HG02759 (cell line): ENCODE results near the gene OR1S1.
"Not testable (repeated sequence)": the region's sequence is repeated elsewhere in the genome, so short reads cannot be mapped to it uniquely, and the experiment has no call there.

Experiments used
- ATAC-seq: cut with Tn5 transposase; IDR thresholded peaks from one replicate; pipeline ENCODE4 v1.9.1; 2021; ENCODE audit warnings: mild to moderate bottlenecking, moderate library complexity; ENCODE audit not compliant: unreplicated experiment

The OR1S1 gene

GRCh38 chr11:58212420-58212819, at the start of gene OR1S1:
OR1S1 (plus strand) TSS chr11:58212720.
- ATAC-seq = not testable (repeated sequence)

DNA sequence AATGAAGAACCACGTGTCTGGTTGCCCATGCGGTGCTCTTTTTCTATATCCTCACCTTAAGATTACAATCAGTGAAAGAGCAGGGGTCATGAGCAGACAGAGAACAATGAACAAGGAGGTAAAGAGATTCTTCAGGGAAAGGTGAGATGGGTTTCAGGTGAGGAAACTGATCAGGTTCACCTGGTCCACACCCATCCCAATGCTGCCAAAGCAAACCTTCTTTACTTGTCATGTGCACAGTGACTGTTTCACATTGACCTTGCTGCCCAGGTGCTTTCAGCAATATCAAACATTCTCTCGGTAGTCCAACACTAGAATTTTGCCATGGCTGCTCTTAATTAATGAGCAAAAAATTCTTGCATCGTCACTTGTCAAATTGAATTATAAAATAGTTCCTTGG, 48.1 kb upstream of the OR1S1 start:
- no peak for ATAC-seq

DNA sequence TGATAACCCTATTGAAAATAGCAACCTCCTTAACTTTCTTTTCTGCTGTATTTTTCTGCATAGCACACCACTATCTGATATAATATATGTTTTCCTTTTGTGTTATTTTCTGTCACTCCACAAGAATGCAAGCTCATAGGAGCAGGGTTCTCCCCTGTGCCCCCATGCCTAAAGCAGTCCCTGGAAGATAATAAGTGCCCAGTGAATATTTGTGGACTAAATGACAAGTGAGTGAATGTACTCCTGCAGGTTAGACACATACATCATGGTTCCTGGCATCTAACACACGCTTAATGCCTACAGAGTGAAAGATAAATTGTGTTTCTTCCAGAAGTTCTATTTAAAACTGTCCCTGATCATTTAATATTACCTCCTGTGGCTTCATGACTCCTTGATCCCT, 47.5 kb upstream of the OR1S1 start:
- ATAC-seq = no peak

GRCh38 chr11:58165504-58166106, 46.9 kb upstream of the OR1S1 start:
- no peak for ATAC-seq

- ATAC-seq = no peak
Measured at GRCh38 chr11:58177409-58178054, 35.0 kb upstream of the OR1S1 start.

- ATAC-seq = no peak
Measured at GRCh38 chr11:58178444-58178843, 34.1 kb upstream of the OR1S1 start.

DNA sequence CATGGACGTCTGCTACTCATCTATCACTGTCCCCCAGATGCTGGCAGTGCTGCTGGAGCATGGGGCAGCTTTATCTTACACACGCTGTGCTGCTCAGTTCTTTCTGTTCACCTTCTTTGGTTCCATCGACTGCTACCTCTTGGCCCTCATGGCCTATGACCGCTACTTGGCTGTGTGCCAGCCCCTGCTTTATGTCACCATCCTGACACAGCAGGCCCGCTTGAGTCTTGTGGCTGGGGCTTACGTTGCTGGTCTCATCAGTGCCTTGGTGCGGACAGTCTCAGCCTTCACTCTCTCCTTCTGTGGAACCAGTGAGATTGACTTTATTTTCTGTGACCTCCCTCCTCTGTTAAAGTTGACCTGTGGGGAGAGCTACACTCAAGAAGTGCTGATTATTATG, 32.9 kb upstream of the OR1S1 start:
- no peak for ATAC-seq

DNA sequence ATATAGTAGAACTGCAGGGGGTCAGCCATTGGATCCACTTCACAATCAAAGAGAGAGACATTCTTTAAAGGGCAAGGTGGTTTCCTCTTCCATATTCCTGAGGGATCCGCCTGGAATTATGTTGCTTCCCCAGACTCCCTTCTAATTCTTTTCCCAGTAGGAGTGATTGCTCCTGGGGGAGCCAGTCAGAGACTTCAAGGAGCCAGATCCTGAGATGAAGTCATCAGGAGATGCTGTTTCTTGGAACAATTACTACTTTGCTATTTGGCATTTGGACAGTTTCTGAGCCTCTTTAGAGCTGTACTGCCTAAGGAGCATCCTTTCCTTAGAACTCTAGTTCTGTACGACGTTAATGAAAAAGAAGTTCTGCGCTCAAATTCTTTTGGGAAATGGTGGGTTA, 25.6 kb upstream of the OR1S1 start:
- no peak for ATAC-seq

DNA sequence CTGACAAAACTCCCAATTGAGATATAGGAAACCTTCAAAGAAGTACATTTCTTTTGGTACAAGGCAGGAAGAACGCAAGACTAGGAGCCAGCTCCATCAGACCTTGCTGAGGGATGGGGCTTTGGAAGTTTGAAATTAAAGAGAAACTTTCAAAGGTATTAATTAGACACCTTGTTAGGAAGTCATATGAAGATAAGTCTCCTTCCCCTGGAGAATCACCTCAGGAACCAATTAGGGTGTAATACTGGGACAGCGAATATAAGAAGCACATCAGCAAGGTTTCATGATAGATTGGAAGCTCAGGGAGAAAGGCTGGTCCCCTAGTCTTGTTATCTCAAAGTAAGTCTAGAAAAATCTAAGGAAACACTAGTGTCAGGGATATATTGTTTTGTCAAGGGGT, 23.8 kb upstream of the OR1S1 start, which contains the start of gene OR9Q2:
Gene OR9Q2, plus strand, starts transcription at position 301 of the 400 bp plus-strand sequence. CDS start 1,421 bp downstream, outside the sequence.
- ATAC-seq = no peak

GRCh38 chr11:58192229-58192628, 20.3 kb upstream of the OR1S1 start:
- ATAC-seq = no peak

DNA sequence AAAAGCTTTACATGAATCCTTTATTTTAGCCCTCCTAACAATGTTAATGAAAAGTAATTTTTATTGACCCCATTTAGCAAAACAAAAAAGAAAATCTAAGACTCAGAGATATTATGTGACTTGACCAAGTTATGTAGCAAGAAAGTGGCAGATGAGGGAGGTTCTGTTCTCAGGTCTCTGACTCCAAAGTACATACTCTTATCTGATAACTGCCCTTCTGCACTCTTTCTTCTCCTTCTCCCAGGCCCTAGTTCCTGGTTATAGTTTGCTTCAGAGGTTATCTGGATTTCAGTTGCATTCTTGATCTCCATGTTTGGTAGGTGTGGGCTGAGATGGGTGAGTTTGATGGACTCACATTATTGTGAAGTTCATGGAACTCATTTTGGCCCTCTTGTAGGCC, 19.1 kb upstream of the OR1S1 start:
- no peak for ATAC-seq

- ATAC-seq = no peak
Measured at GRCh38 chr11:58195939-58196338, 16.6 kb upstream of the OR1S1 start.

DNA sequence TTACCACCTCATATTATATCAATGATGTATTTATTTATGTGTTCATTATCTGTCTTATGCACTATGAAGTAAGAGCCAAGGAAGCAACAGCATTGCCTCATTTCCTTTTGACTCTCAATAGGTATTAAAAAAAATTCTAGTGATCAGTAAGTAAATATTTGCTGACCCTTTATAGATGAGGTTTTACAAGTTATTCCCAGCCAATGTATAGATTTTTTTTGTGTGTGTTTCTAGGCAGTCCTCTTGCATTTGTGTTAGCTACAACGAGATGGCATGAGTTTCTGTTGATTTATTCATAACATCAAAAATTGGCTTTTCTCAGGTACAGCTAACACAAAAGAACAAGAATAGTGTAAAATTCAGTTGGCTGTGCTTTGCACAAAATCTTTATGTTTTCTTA, 13.2 kb upstream of the OR1S1 start:
- ATAC-seq = no peak

GRCh38 chr11:58204042-58204441, 8.5 kb upstream of the OR1S1 start, which contains the start of gene OR1S2:
OR1S2 (minus strand) TSS chr11:58204142; CDS start chr11:58204142, 0 bp downstream.
- no peak for ATAC-seq

- no peak for ATAC-seq
Measured at GRCh38 chr11:58216476-58216875, 4.0 kb downstream of the OR1S1 start.

GRCh38 chr11:58222721-58223120, 10.2 kb downstream of the OR1S1 start:
- no peak for ATAC-seq

- ATAC-seq = no peak
Measured at GRCh38 chr11:58227956-58228615, 15.6 kb downstream of the OR1S1 start.

GRCh38 chr11:58243954-58244353, 31.4 kb downstream of the OR1S1 start:
- ATAC-seq = no peak

DNA sequence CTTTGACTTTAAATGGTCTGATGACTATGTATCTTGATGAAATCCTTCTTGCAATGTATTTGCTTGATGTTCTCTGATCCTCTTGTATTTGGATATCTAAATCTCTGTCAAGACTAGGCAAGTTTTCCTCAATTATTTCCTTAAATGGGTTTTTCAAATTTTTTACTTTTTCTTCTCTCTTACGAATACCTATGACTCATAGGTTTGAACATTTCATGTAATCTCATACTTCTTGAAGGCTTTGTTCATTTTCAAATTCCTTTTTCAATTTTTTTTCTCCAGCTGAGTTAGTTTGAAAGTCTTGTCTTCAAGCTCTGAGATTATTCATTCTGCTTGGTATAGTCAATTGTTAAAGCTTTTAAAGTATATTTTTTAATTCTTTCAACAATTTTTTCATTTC, 42.4 kb downstream of the OR1S1 start:
- ATAC-seq = no peak

DNA sequence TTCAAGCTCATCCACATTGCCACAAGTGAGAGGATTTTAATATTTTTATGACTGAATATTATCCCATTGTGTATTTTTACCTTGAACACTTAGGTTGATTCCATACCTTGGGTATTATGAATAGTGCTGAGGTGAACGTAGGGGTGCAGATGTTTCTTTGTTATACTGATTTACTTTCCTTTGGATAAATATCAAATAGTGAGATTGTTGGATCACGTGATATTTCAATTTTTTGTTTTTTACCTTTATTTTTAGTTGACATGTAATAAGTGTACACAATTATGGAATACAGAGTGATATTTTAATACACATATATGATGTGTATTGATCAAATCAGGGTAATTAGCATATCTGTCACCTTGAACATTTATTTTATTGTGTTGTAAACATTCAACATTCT, 47.5 kb downstream of the OR1S1 start:
- no peak for ATAC-seq
